NT2/D1 (cell line): ENCODE results near the gene KLF13.

Experiments used
- DNase-seq: peaks from one replicate; pipeline ENCODE4 v3.0.0-alpha.2; 2011; ENCODE audit warnings: low read depth, low spot score
- H3K27me3 ChIP-seq: 2 replicates; pipeline ENCODE4 v1.6.0; 2011; ENCODE audit warnings: mild to moderate bottlenecking; ENCODE audit not compliant: insufficient read length, insufficient read depth
- H3K36me3 ChIP-seq: 2 replicates; pipeline ENCODE4 v1.6.1; 2011; ENCODE audit warnings: mild to moderate bottlenecking, low read length, mixed read lengths; ENCODE audit not compliant: insufficient read depth, insufficient read length
- H3K4me1 ChIP-seq: 2 replicates; pipeline ENCODE4 v1.5.1; 2011; ENCODE audit not compliant: insufficient read depth, insufficient read length
- H3K4me3 ChIP-seq: 2 replicates; pipeline ENCODE4 v1.5.1; 2011; ENCODE audit warnings: low read depth; ENCODE audit not compliant: insufficient read length
- H3K9ac ChIP-seq: 2 replicates; pipeline ENCODE4 v1.6.0; 2011; ENCODE audit warnings: low read depth; ENCODE audit not compliant: insufficient read length
- H3K9me3 ChIP-seq: 2 replicates; pipeline ENCODE4 v1.5.1; 2011; ENCODE audit warnings: mild to moderate bottlenecking, low read length; ENCODE audit not compliant: insufficient read depth
- SUZ12 ChIP-seq: IDR thresholded peaks from 2 replicates; pipeline ENCODE4 v1.6.1; 2011; ENCODE audit not compliant: insufficient read length, insufficient read depth; ENCODE audit errors: extremely low read depth
- YY1 ChIP-seq: IDR thresholded peaks from 2 replicates; pipeline ENCODE4 v1.6.1; 2011; ENCODE audit not compliant: insufficient read length, insufficient read depth
- ZNF274 ChIP-seq: IDR thresholded peaks from 2 replicates; pipeline ENCODE4 v1.6.1; 2011; ENCODE audit warnings: mild to moderate bottlenecking, low read depth, low read length

The KLF13 gene

DNA sequence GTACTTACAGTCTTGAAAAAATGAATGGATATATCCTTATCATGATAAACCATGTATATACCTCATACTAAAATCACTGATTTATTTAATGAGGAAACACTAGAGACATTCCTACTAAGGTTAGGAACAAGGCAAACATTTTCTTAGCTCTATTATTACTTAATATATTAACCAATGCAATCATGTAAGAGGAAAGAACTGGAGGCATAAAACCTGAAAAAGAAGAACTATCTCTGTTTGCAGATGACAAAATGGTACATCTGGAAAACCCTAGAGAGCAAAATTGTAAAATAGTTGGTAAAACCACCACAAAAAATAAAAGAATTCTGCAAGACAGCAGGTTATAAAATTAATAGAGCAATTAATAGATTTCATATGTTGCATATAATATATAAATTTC, 81.2 kb downstream of the KLF13 start:
- no peaks in the 10 kb centered on the region for H3K36me3 ChIP-seq
- no peak for TF ChIP-seq ZNF274

DNA sequence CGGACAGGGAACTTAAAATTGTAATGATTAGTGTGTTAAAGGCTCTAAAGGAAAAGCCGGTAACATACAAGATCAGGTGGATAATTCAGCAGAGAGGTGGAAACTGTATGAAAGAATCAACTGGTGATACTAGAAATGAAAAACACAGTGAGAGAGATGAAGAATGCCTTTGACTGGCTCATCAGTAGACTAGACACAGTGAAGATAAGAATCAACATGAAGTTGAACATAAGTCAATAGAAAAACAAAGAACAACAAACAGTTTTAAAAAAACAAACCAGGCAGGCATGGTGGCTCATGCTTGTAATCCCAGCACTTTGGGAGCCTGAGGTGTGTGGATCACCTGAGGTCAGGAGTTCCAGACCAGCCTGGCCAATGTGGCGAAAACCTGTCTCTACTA, 82.1 kb downstream of the KLF13 start:
- H3K9ac ChIP-seq = no peak overlapping the region
- TF ChIP-seq ZNF274 = no peak
- no peak for TF ChIP-seq SUZ12
- no peak for TF ChIP-seq YY1

More for the DNA sequence above, 81.2 kb downstream of the KLF13 start:
- Histone ChIP-seq H3K4me3 (no peak overlapping the region), H3K9me3 (0 out of 2 replicates have a peak, but pooled peaks cover 6% of the 10 kb centered on the region), H3K27me3 (no peaks in the 10 kb centered on the region), H3K9ac (no peak overlapping the region), H3K4me1 (no peaks in the 10 kb centered on the region)
- no peak for DNase-seq

DNA sequence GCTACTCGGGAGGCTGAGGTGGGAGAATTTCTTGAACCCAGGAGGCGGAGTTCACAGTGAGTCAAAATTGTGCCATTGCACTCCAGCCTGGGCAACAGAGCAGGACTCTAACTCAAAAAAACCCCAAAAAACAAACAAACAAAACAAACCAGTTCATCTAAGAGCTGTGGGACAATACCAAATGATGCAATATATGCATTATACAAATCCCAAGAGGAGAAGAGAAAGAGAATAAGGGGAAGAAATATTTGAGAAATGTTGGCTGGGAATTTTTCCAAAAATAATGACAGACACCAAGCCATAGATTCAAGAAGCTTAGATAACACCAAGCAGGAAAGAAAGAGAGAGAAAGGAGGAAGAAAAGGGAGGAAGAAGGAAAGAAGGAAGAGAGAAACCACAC, 82.5 kb downstream of the KLF13 start:
- TF ChIP-seq YY1 (no peak), ZNF274 (no peak), SUZ12 (no peak)
- 0 out of 2 replicates have a peak, but pooled peaks cover 5% of the 10 kb centered on the region for H3K9me3 ChIP-seq
- no peak overlapping the region for H3K4me3 ChIP-seq
- no peaks in the 10 kb centered on the region for H3K36me3 ChIP-seq
- no peaks in the 10 kb centered on the region for H3K27me3 ChIP-seq
- no peaks in the 10 kb centered on the region for H3K4me1 ChIP-seq
- DNase-seq = no peak
- H3K9ac ChIP-seq = no peak overlapping the region

More for the DNA sequence above, 82.1 kb downstream of the KLF13 start:
- no peaks in the 10 kb centered on the region for H3K27me3 ChIP-seq
- H3K9me3 ChIP-seq = 0 out of 2 replicates have a peak, but pooled peaks cover 6% of the 10 kb centered on the region
- no peaks in the 10 kb centered on the region for H3K4me1 ChIP-seq
- H3K36me3 ChIP-seq = no peaks in the 10 kb centered on the region
- DNase-seq = no peak
- no peak overlapping the region for H3K4me3 ChIP-seq

DNA sequence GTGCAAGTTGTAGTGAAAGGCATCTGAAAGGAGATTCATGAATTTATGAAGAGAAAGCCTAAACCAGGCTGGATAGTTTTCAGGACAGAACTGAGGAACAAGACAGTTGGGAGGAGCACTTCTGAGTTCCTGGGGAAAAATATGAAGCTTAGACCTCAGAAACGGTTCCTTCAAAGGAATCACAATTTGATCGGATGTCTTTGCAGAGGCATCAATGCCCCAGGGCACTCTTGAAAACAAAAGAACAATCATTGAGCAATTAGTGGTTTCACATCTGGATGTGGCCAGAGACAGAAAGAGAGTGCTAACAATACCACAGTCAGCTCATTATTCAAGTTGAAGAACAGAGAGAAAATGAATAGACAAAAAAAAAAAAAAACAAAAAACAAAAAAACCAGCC, 86.2 kb downstream of the KLF13 start:
- TF ChIP-seq ZNF274 (no peak), YY1 (no peak), SUZ12 (no peak)
- no peaks in the 10 kb centered on the region for H3K9me3 ChIP-seq
- no peaks in the 10 kb centered on the region for H3K27me3 ChIP-seq
- H3K4me1 ChIP-seq = no peaks in the 10 kb centered on the region
- H3K9ac ChIP-seq = no peak overlapping the region
- no peak overlapping the region for H3K4me3 ChIP-seq
- no peaks in the 10 kb centered on the region for H3K36me3 ChIP-seq
- DNase-seq = no peak

DNA sequence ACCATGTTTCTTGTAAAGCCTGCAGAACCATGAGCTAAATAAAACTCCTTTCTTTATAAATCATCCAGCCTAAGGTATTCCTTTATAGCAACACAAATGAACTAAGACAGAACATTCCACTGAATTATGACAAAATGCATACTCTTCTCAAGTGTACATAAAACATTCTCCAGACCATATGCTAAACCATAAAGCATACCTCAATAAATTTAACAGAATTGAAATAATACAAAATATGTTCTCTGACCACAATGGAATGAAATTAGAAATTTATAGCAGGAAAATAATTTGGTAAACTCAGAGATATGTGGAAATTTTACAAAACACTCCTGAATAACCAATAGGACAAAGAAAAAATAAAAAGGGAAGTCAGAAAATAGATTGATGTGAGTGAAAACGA, 88.6 kb downstream of the KLF13 start:
- Histone ChIP-seq H3K4me3 (no peak overlapping the region), H3K9ac (no peak overlapping the region), H3K36me3 (no peaks in the 10 kb centered on the region), H3K9me3 (peaks cover 13% of the 10 kb centered on the region), H3K27me3 (no peaks in the 10 kb centered on the region), H3K4me1 (no peaks in the 10 kb centered on the region)
- no peak for DNase-seq
- no peak for TF ChIP-seq ZNF274
- TF ChIP-seq YY1 = no peak

DNA sequence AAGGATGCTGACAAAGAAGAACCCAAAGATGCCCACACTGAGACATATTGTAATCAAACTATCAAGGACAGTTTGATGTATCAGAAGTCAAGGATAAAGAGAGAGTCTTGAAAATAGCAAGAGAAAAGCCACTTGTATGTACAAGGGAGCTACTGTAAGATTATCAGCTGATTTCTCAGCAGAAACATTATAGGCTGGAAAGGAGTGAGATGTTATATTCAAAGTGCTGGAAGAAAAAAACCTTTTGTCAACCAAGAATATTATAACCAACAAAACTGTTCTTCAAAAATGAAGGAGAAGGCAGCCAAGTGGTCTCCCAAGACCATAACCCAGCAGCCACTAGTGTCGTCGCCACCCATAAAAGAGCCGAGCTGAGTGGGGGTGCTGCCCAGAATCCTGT, 93.2 kb downstream of the KLF13 start:
- Histone ChIP-seq H3K36me3 (no peaks in the 10 kb centered on the region), H3K4me1 (no peaks in the 10 kb centered on the region), H3K4me3 (no peak overlapping the region), H3K27me3 (no peaks in the 10 kb centered on the region), H3K9me3 (peaks cover 22% of the 10 kb centered on the region), H3K9ac (no peak overlapping the region)
- DNase-seq = no peak
- TF ChIP-seq ZNF274 = no peak
- no peak for TF ChIP-seq YY1
- no peak for TF ChIP-seq SUZ12

DNA sequence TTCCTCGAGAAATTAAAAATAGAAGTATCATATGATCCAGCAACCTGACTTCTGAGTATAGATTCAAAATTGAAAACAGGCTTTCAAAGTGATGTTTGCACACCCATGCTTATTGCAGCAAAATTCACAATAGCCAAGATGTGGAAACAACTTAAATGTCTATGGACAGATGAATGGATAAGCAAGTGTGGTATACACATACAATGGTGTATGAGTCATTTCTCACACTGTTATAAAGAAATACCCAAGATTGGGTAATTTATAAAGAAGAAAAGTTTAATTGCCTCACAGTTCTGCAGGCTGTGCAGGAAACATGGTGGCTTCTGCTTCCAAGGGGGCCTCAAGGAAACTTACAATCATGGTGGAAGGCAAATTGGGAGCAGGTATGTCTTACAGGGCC, 100.8 kb downstream of the KLF13 start:
- no peak for DNase-seq
- TF ChIP-seq SUZ12 (no peak), YY1 (no peak), ZNF274 (no peak)
- no peak overlapping the region for H3K9ac ChIP-seq
- H3K4me1 ChIP-seq = no peaks in the 10 kb centered on the region
- no peaks in the 10 kb centered on the region for H3K9me3 ChIP-seq
- no peaks in the 10 kb centered on the region for H3K27me3 ChIP-seq
- H3K36me3 ChIP-seq = no peaks in the 10 kb centered on the region
- no peak overlapping the region for H3K4me3 ChIP-seq
